Measurements from ENCODE around the gene SEMA4D. TPM values are rescaled to one million over a fixed set of nuclear protein-coding genes. Genes with fewer than 3 reads are reported as not detected.

The SEMA4D gene
- total and polyA plus RNA-seq, 4 donors = 1.4 to 26.2 (median 13.5) TPM

GRCh38 chr9:89433826-89434225 lies 64.1 kb downstream of the SEMA4D start:
- 74 to 77% methylated on average over 11 of the region's 11 CpGs for WGBS, 2 donors
- H3K27me3 ChIP-seq (ENCODE audit: control insufficient read depth in 1 of 2, insufficient read depth in 2 of 2, low read length in 1 of 2) = no peaks in the 10 kb centered on the region
- no peak overlapping the region for H3K27ac ChIP-seq (ENCODE audit: low read depth in 1 of 2, low read length in 2 of 2)
- no peaks in the 10 kb centered on the region for H3K9me3 ChIP-seq (ENCODE audit: control insufficient read depth, low read length)
- H3K36me3 ChIP-seq (ENCODE audit: control insufficient read depth in 1 of 2, insufficient read depth in 2 of 2, low read length in 1 of 2) = no peaks in the 10 kb centered on the region
- intact Hi-C loops (cut with DNase I) = no loop called here
- H3K4me3 ChIP-seq (ENCODE audit: low read length in 2 of 2) = no peak overlapping the region
- DNase-seq (peak in 1 of 2 donors; percentile 41), ATAC-seq (ENCODE audit: low FRiP score) (no peak)
- no peaks in the 10 kb centered on the region for H3K4me1 ChIP-seq (ENCODE audit: control insufficient read depth in 1 of 2, insufficient read depth in 2 of 2, low read length in 2 of 2)

GRCh38 chr9:89432986-89433530 lies 64.9 kb downstream of the SEMA4D start:
- Histone ChIP-seq H3K36me3 (ENCODE audit: control insufficient read depth in 1 of 2, insufficient read depth in 2 of 2, low read length in 1 of 2) (no peaks in the 10 kb centered on the region), H3K27ac (ENCODE audit: low read depth in 1 of 2, low read length in 2 of 2) (no peak overlapping the region), H3K27me3 (ENCODE audit: control insufficient read depth in 1 of 2, insufficient read depth in 2 of 2, low read length in 1 of 2) (no peaks in the 10 kb centered on the region), H3K4me1 (ENCODE audit: control insufficient read depth in 1 of 2, insufficient read depth in 2 of 2, low read length in 2 of 2) (no peaks in the 10 kb centered on the region), H3K4me3 (ENCODE audit: low read length in 2 of 2) (no peak overlapping the region), H3K9me3 (ENCODE audit: control insufficient read depth, low read length) (no peaks in the 10 kb centered on the region)
- intact Hi-C loops (cut with DNase I) = no loop called here
- ATAC-seq (ENCODE audit: low FRiP score) (no peak), DNase-seq (peak in 1 of 2 donors; percentile 23)
- whole genome bisulfite sequencing, 2 donors = 80 to 82% methylated on average over 13 of the region's 13 CpGs

DNA sequence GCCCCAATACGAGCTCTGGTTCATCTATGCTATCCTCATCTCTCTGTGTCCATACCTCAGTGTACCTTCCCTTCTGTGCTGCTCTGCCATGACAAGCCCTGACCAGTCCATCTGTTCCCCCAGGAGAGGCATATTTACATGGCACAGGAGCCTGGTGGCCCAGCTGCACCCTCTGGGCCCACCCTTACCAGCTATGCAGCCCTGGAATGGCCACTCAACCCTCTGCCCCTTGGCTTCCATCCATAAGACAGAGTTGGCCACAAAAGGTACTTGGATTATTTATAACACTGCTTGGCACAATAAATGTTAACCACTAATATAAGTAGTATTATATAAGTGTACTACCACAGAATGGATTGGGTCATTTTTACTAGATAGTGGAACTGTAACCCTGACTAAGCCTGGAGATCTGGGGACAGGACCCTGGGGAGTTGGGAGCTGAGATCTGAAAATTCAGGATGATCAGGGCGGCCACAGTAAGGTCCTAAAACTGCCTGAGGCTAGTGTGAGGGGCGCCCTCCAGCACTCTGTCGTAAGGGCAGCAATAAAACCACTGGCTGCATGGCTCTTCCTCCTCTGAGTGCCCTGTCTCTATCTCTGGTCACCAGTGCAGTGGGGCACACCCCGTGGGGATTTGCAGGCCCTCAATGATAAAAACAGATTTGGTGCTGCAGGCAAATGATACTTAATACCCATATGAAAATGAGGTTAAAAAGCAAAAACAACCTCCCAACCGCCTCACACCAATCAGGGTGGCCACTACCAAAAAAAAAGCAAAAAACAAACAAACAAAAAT lies 65.8 kb downstream of the SEMA4D start:
- Histone ChIP-seq H3K36me3 (ENCODE audit: control insufficient read depth in 1 of 2, insufficient read depth in 2 of 2, low read length in 1 of 2) (no peaks in the 10 kb centered on the region), H3K4me1 (ENCODE audit: control insufficient read depth in 1 of 2, insufficient read depth in 2 of 2, low read length in 2 of 2) (no peaks in the 10 kb centered on the region), H3K27ac (ENCODE audit: low read depth in 1 of 2, low read length in 2 of 2) (no peak overlapping the region), H3K4me3 (ENCODE audit: low read length in 2 of 2) (no peak overlapping the region), H3K9me3 (ENCODE audit: control insufficient read depth, low read length) (no peaks in the 10 kb centered on the region), H3K27me3 (ENCODE audit: control insufficient read depth in 1 of 2, insufficient read depth in 2 of 2, low read length in 1 of 2) (no peaks in the 10 kb centered on the region)
- 80 to 85% methylated on average over 6 of the region's 6 CpGs for WGBS, 2 donors
- peak in 1 of 2 donors; percentile 12 for DNase-seq
- no peak for ATAC-seq (ENCODE audit: low FRiP score)
- intact Hi-C loops (cut with DNase I) = no loop called here

DNA sequence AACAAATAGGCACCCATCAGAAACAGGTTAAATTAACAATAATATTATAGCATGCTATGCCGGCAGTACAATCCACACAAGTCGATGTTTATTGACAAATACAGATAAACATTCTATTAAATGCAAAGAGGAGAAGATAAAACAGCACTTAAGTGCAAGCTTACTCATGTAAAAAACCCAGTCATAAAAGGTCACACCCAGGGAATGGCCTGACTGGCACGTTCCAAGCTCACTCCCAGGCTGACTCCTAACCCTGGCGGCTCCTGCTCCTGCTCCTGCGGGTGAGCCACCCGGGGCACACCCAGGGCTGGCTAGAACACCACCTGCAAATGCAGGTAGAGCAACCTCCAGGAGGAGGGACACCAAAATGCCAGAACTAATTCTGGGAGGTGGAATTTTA lies 66.9 kb downstream of the SEMA4D start:
- H3K27me3 ChIP-seq (ENCODE audit: control insufficient read depth in 1 of 2, insufficient read depth in 2 of 2, low read length in 1 of 2) = no peaks in the 10 kb centered on the region
- WGBS, 2 donors = 89 to 91% methylated on average over 6 of the region's 6 CpGs
- no peaks in the 10 kb centered on the region for H3K9me3 ChIP-seq (ENCODE audit: control insufficient read depth, low read length)
- H3K4me1 ChIP-seq (ENCODE audit: control insufficient read depth in 1 of 2, insufficient read depth in 2 of 2, low read length in 2 of 2) = no peaks in the 10 kb centered on the region
- no peak overlapping the region for H3K4me3 ChIP-seq (ENCODE audit: low read length in 2 of 2)
- H3K36me3 ChIP-seq (ENCODE audit: control insufficient read depth in 1 of 2, insufficient read depth in 2 of 2, low read length in 1 of 2) = no peaks in the 10 kb centered on the region
- peak in 1 of 2 donors; percentile 17 for DNase-seq
- intact Hi-C loops (cut with DNase I) = no loop called here
- no peak overlapping the region for H3K27ac ChIP-seq (ENCODE audit: low read depth in 1 of 2, low read length in 2 of 2)
- no peak for ATAC-seq (ENCODE audit: low FRiP score)

- Histone ChIP-seq H3K9me3 (ENCODE audit: control insufficient read depth, low read length) (no peaks in the 10 kb centered on the region), H3K4me3 (ENCODE audit: low read length in 2 of 2) (no peak overlapping the region), H3K4me1 (ENCODE audit: control insufficient read depth in 1 of 2, insufficient read depth in 2 of 2, low read length in 2 of 2) (no peaks in the 10 kb centered on the region), H3K27ac (ENCODE audit: low read depth in 1 of 2, low read length in 2 of 2) (no peak overlapping the region), H3K36me3 (ENCODE audit: control insufficient read depth in 1 of 2, insufficient read depth in 2 of 2, low read length in 1 of 2) (no peaks in the 10 kb centered on the region), H3K27me3 (ENCODE audit: control insufficient read depth in 1 of 2, insufficient read depth in 2 of 2, low read length in 1 of 2) (no peaks in the 10 kb centered on the region)
- intact Hi-C loops (cut with DNase I) = no loop called here
- DNase-seq (peak; percentile 29 to 50), ATAC-seq (ENCODE audit: low FRiP score) (no peak)
- 92 to 93% methylated on average over 25 of the region's 25 CpGs for WGBS, 2 donors
Observed at GRCh38 chr9:89428901-89429890, 68.7 kb downstream of the SEMA4D start.

DNA sequence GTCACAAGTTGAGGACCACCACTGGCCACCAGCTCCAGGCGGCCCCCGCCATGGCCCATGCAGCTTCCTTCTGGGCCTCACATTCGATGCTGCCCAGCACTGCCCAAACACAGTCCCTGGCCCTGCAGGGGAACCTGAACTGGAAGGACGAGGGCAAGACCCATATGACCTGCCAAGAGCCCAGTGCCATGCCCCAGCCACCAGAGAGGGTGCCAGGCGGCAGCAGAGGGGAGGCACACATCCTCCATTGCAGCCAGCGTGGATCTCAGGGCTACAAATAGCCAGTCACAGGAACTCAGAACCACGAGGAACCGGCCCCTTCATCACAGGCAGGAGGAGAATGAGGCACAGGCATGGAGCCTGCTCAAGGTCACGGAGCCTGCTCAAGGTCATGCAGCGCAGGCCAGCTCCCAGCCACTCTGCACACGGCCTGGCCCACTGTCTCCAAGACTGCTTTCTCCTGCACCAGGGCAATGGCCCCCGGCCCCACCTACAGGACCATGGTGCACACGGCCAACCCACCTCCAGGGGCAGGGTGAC lies 69.6 kb downstream of the SEMA4D start:
- ATAC-seq (ENCODE audit: low FRiP score) (no peak), DNase-seq (peak in 1 of 2 donors; percentile 21)
- no peaks in the 10 kb centered on the region for H3K27me3 ChIP-seq (ENCODE audit: control insufficient read depth in 1 of 2, insufficient read depth in 2 of 2, low read length in 1 of 2)
- H3K9me3 ChIP-seq (ENCODE audit: control insufficient read depth, low read length) = no peaks in the 10 kb centered on the region
- no peak overlapping the region for H3K4me3 ChIP-seq (ENCODE audit: low read length in 2 of 2)
- no peaks in the 10 kb centered on the region for H3K36me3 ChIP-seq (ENCODE audit: control insufficient read depth in 1 of 2, insufficient read depth in 2 of 2, low read length in 1 of 2)
- WGBS, 2 donors = 83 to 95% methylated on average over 13 of the region's 13 CpGs
- no peak overlapping the region for H3K27ac ChIP-seq (ENCODE audit: low read depth in 1 of 2, low read length in 2 of 2)
- intact Hi-C loops (cut with DNase I) = no loop called here
- no peaks in the 10 kb centered on the region for H3K4me1 ChIP-seq (ENCODE audit: control insufficient read depth in 1 of 2, insufficient read depth in 2 of 2, low read length in 2 of 2)

- WGBS, 2 donors = 94% methylated on average over 17 of the region's 17 CpGs
- Histone ChIP-seq H3K4me1 (ENCODE audit: control insufficient read depth in 1 of 2, insufficient read depth in 2 of 2, low read length in 2 of 2) (no peaks in the 10 kb centered on the region), H3K36me3 (ENCODE audit: control insufficient read depth in 1 of 2, insufficient read depth in 2 of 2, low read length in 1 of 2) (no peaks in the 10 kb centered on the region), H3K4me3 (ENCODE audit: low read length in 2 of 2) (no peak overlapping the region), H3K27ac (ENCODE audit: low read depth in 1 of 2, low read length in 2 of 2) (no peak overlapping the region), H3K9me3 (ENCODE audit: control insufficient read depth, low read length) (no peaks in the 10 kb centered on the region), H3K27me3 (ENCODE audit: control insufficient read depth in 1 of 2, insufficient read depth in 2 of 2, low read length in 1 of 2) (no peaks in the 10 kb centered on the region)
- intact Hi-C loops (cut with DNase I) = no loop called here
- ATAC-seq (ENCODE audit: low FRiP score) (no peak), DNase-seq (peak in 1 of 2 donors; percentile 31)
Observed at GRCh38 chr9:89427621-89428221, 70.2 kb downstream of the SEMA4D start.

- Histone ChIP-seq H3K4me1 (ENCODE audit: control insufficient read depth in 1 of 2, insufficient read depth in 2 of 2, low read length in 2 of 2) (no peaks in the 10 kb centered on the region), H3K36me3 (ENCODE audit: control insufficient read depth in 1 of 2, insufficient read depth in 2 of 2, low read length in 1 of 2) (no peaks in the 10 kb centered on the region), H3K9me3 (ENCODE audit: control insufficient read depth, low read length) (no peaks in the 10 kb centered on the region), H3K27ac (ENCODE audit: low read depth in 1 of 2, low read length in 2 of 2) (no peak overlapping the region), H3K27me3 (ENCODE audit: control insufficient read depth in 1 of 2, insufficient read depth in 2 of 2, low read length in 1 of 2) (no peaks in the 10 kb centered on the region), H3K4me3 (ENCODE audit: low read length in 2 of 2) (no peak overlapping the region)
- intact Hi-C loops (cut with DNase I) = no loop called here
- ATAC-seq (ENCODE audit: low FRiP score) (no peak), DNase-seq (peak in 1 of 2 donors; percentile 20)
- 79 to 85% methylated on average over 14 of the region's 14 CpGs for WGBS, 2 donors
Observed at GRCh38 chr9:89426384-89426961, 71.4 kb downstream of the SEMA4D start.

All from aorta (tissue), 5 donors.